SH-SY5Y (cell line): Measurements from ENCODE around the gene SEMA3D.

ENCODE experiments used
- GATA2 ChIP-seq: IDR thresholded peaks from 2 replicates; pipeline ENCODE4 v1.6.1; 2011; ENCODE audit warnings: mild to moderate bottlenecking, low read depth, low read length
- GATA3 ChIP-seq: IDR thresholded peaks from 2 replicates; pipeline ENCODE4 v1.6.1; 2011; ENCODE audit warnings: low read depth, mild to moderate bottlenecking, low read length, moderate library complexity

- TF ChIP-seq GATA2 (no peak), GATA3 (no peak)
Measured at GRCh38 chr7:84982199-84982598, 204.7 kb downstream of the SEMA3D start.
